Loucy (cell line): ENCODE results near the gene SUGP1.

Experiments used
- H2AFZ ChIP-seq: fragments of 200-600 bp; sonication (generic); 2 replicates; pipeline ENCODE4 v1.6.0; 2016; ENCODE audit warnings: antibody characterized with exemption, mild to moderate bottlenecking, low read length, moderate library complexity
- H3F3A ChIP-seq: fragments of 200-600 bp; 2 replicates; pipeline ENCODE4 v1.6.0; 2016; ENCODE audit warnings: antibody characterized with exemption, low read depth, mild to moderate bottlenecking
- H3K27me3 ChIP-seq: fragments of 200-600 bp; sonication (generic); 2 replicates; pipeline ENCODE4 v1.6.1; 2014; ENCODE audit warnings: low read length, mild to moderate bottlenecking; ENCODE audit not compliant: insufficient read depth, poor library complexity, severe bottlenecking
- H3K36me3 ChIP-seq: fragments of 200-600 bp; sonication (generic); 2 replicates; pipeline ENCODE4 v1.6.1; 2016; ENCODE audit warnings: low read length; ENCODE audit not compliant: insufficient read depth
- H3K4me1 ChIP-seq: fragments of 200-600 bp; sonication (generic); 2 replicates; pipeline ENCODE4 v1.5.1; 2014; ENCODE audit warnings: low read length, mild to moderate bottlenecking; ENCODE audit not compliant: insufficient read depth, poor library complexity, severe bottlenecking
- H3K4me2 ChIP-seq: fragments of 200-600 bp; sonication (generic); 2 replicates; pipeline ENCODE4 v1.6.0; 2014; ENCODE audit warnings: antibody characterized with exemption, low read length, low read depth, mild to moderate bottlenecking; ENCODE audit not compliant: poor library complexity, severe bottlenecking
- H3K4me3 ChIP-seq: fragments of 200-600 bp; sonication (generic); 2 replicates; pipeline ENCODE4 v1.5.1; 2014; ENCODE audit warnings: low read length, mild to moderate bottlenecking, mixed read lengths; ENCODE audit not compliant: poor library complexity, severe bottlenecking
- H3K79me2 ChIP-seq: fragments of 200-600 bp; sonication (generic); 2 replicates; pipeline ENCODE4 v1.6.1; 2014; ENCODE audit warnings: low read length; ENCODE audit not compliant: insufficient read depth
- H3K9ac ChIP-seq: fragments of 200-600 bp; sonication (generic); 2 replicates; pipeline ENCODE4 v1.6.0; 2014; ENCODE audit warnings: mild to moderate bottlenecking, low read depth, low read length, moderate library complexity; ENCODE audit not compliant: poor library complexity, severe bottlenecking
- H3K9me2 ChIP-seq: fragments of 200-600 bp; sonication (generic); replicated peaks from 2 replicates; pipeline ENCODE4 v1.6.1; 2016; ENCODE audit warnings: low read depth, low read length, mixed read lengths
- H3K9me3 ChIP-seq: fragments of 200-600 bp; sonication (generic); 2 replicates; pipeline ENCODE4 v1.6.1; 2014; ENCODE audit warnings: mild to moderate bottlenecking, antibody characterized with exemption, low read length, low read depth; ENCODE audit not compliant: insufficient read depth
- H4K20me1 ChIP-seq: fragments of 200-600 bp; sonication (generic); 2 replicates; pipeline ENCODE4 v1.6.0; 2014; ENCODE audit warnings: antibody characterized with exemption, low read length, mild to moderate bottlenecking; ENCODE audit not compliant: insufficient read depth, poor library complexity, severe bottlenecking
- EZH2phosphoT487 ChIP-seq: fragments of 200-600 bp; IDR thresholded peaks from 2 replicates; pipeline ENCODE4 v1.6.1; 2018; ENCODE audit warnings: antibody characterized with exemption, mild to moderate bottlenecking, moderate library complexity, borderline replicate concordance
- TF ChIP-seq, protein P1 (sequence below): fragments of 200-600 bp; sonication (generic); conservative IDR thresholded peaks from 2 replicates; pipeline ENCODE4 v1.5.1; 2014; ENCODE audit warnings: mild to moderate bottlenecking, antibody characterized with exemption, low read length

Gene SUGP1

DNA sequence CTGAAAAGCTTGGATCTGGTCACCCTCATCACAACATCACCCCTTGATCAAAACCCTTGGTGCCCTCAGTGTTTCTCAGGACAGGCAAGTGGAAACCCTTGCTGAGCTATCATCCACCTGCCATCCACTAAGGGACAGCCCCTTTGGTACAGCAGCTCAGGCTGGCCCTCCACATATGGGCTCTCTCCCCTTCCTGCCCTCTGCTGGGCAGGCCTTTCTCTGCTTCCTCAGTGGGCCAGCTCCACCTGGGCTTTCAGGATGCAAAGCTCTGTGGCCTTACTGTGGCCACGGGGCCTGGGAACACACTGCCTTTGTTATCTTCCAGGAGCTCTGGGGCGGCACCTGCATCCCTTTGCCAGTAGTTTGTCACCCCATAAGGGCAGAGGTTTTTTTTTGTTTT, 4.9 kb downstream of the SUGP1 start:
- no peak overlapping the region for H3K9ac ChIP-seq
- no peaks in the 10 kb centered on the region for H3F3A ChIP-seq
- no peak overlapping the region for H3K4me3 ChIP-seq
- H3K9me3 ChIP-seq, result no peaks in the 10 kb centered on the region
- H3K79me2 ChIP-seq, result peaks cover 39% of the 10 kb centered on the region
- H3K9me2 ChIP-seq, result no peaks in the 10 kb centered on the region
- no peaks in the 10 kb centered on the region for H4K20me1 ChIP-seq
- H2AFZ ChIP-seq, result no peak overlapping the region
- H3K4me1 ChIP-seq, result peaks cover 16% of the 10 kb centered on the region
- no peaks in the 10 kb centered on the region for H3K27me3 ChIP-seq
- TF ChIP-seq, protein P1, sequence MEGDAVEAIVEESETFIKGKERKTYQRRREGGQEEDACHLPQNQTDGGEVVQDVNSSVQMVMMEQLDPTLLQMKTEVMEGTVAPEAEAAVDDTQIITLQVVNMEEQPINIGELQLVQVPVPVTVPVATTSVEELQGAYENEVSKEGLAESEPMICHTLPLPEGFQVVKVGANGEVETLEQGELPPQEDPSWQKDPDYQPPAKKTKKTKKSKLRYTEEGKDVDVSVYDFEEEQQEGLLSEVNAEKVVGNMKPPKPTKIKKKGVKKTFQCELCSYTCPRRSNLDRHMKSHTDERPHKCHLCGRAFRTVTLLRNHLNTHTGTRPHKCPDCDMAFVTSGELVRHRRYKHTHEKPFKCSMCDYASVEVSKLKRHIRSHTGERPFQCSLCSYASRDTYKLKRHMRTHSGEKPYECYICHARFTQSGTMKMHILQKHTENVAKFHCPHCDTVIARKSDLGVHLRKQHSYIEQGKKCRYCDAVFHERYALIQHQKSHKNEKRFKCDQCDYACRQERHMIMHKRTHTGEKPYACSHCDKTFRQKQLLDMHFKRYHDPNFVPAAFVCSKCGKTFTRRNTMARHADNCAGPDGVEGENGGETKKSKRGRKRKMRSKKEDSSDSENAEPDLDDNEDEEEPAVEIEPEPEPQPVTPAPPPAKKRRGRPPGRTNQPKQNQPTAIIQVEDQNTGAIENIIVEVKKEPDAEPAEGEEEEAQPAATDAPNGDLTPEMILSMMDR, result peak; percentile 52
- TF ChIP-seq EZH2phosphoT487, result no peak
- H3K36me3 ChIP-seq, result peaks cover 18% of the 10 kb centered on the region; the same call in 1 of the 2 replicates
- H3K4me2 ChIP-seq, result no peak overlapping the region

DNA sequence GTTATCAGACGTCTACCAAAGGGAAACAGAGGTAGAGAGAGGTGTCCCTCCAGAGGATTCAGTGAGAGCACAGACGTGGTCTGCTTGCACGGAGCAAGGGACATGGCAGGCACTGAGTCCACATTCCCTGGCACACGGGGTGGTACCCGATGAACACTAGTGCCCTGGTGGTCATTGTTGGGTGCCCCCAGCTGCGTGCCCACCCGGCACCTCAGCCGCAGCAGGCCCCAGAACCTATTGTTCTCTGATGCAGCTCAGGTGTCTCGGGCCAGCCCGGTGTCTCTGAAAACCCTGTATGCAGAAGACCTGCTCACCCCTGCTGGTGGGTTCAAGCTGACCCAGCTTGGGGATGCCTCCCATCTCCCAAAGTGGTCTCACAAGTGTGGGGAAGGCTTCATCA, 11.9 kb downstream of the SUGP1 start:
- Histone ChIP-seq H3K27me3 (no peaks in the 10 kb centered on the region), H3K4me1 (no peaks in the 10 kb centered on the region), H3K9me3 (no peaks in the 10 kb centered on the region), H3K9me2 (no peaks in the 10 kb centered on the region), H3K79me2 (no peaks in the 10 kb centered on the region; the same call in 1 of the 2 replicates), H2AFZ (no peak overlapping the region), H3K36me3 (peaks cover 57% of the 10 kb centered on the region; the same call in 1 of the 2 replicates), H3F3A (no peaks in the 10 kb centered on the region), H3K9ac (no peak overlapping the region), H3K4me3 (no peak overlapping the region), H4K20me1 (no peaks in the 10 kb centered on the region), H3K4me2 (no peak overlapping the region)
- no peak for TF ChIP-seq EZH2phosphoT487
- TF ChIP-seq, protein P1, result no peak

DNA sequence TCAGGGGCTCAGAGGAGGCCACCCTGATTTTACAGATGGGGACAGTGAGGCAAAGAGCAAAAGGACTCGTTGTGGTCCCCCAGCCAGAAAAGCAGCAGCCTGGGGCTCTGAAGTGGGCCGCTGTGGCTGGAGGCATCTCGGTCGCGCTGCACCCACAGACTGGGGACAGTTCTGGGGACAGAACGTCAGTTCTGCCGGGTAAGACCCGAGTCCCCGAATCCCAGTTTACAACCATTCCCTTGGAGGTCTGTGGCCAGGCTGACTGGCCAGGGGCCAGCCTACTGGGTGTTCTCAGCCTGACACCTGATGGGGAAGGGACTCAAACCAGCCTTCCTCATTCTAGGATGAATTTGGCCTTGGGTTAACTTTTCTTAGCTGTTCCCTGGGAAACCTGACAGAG, 14.1 kb downstream of the SUGP1 start:
- TF ChIP-seq EZH2phosphoT487, result no peak
- TF ChIP-seq, protein P1, result no peak

More for the DNA sequence above, 14.1 kb downstream of the SUGP1 start:
- Histone ChIP-seq H3F3A (no peaks in the 10 kb centered on the region), H3K4me2 (no peak overlapping the region), H3K36me3 (peaks cover 65% of the 10 kb centered on the region; the same call in 1 of the 2 replicates), H3K79me2 (no peaks in the 10 kb centered on the region), H3K27me3 (no peaks in the 10 kb centered on the region), H2AFZ (no peak overlapping the region), H3K4me3 (no peak overlapping the region), H3K9me3 (no peaks in the 10 kb centered on the region), H3K9ac (no peak overlapping the region), H3K9me2 (no peaks in the 10 kb centered on the region), H4K20me1 (no peaks in the 10 kb centered on the region), H3K4me1 (no peaks in the 10 kb centered on the region)
